GM19324 (cell line): Measurements from ENCODE around the gene TBC1D22A.

Experiments used
- ATAC-seq: cut with Tn5 transposase; IDR thresholded peaks from one replicate; pipeline ENCODE4 v1.9.1; 2021; ENCODE audit warnings: mild to moderate bottlenecking, moderate library complexity; ENCODE audit not compliant: unreplicated experiment, low FRiP score

The TBC1D22A gene

DNA sequence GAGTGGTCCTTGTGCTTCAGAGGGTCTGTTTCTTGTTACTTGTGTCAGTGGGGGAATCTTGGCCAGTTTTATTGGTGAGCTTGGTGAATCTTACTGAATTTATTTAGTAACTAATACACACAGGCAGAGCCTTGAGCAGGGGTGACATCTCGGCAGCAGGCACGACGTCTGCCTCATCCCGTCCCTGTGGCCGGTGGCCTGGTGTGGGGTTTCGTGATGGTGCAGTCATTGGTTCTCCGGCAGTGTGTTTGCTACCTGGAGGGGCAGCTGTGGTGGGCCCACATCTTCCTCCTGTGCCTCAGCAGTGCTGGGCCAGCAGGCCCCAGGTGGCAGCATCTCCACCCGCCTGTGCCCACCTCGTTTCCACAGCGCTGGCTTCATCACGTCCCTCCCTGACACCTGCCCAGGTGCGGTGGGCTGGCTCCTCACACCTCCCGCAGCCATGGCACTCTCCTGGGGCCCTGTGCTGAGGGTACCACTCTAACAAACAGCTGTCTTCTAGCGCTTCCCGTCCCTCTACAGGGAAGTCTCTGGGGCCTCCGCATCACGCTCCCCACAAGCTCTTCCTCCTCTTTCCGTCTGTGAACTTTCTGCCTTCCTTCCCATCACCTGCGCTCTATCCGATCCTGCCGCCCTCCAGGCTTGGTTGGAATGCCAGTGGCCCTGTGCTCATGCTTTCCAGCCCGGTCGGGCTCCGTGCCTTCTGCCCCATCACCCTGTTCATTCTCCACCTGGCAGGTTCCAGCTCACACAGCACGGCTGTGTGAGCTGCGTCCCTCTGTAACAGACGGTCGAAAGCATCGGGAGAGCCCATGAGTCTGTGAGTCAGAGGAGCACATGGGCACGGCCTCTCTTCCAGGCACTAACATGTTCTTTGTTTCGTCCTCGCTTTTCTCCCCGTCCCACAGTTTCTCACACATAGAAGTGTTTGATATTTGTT lies 203.4 kb downstream of the TBC1D22A start:
- no peak for ATAC-seq

- ATAC-seq = no peak
These were observed 204.0 kb downstream of the TBC1D22A start for GRCh38 chr22:46966495-46966845.

DNA sequence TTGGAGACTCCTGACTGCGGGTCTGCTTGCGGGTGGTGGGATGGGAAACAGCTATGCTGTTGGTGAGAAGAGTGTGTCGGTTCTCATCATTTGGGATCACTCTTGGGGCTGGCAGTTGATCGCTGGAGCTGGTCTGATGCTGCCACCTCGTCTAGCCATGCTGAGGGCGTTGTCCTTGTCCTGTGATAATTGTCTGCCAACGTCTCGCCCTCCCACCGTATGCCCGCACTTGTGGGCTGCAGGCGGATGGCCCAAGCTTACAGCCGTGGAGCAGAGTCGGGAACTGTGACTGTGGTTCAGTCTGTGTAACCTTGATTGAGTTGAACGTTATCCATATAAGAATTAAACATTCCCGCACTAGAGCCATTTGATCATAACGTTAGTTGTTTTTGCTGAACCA lies 204.4 kb downstream of the TBC1D22A start:
- ATAC-seq = no peak

- no peak for ATAC-seq
These were observed 205.3 kb downstream of the TBC1D22A start for GRCh38 chr22:46967445-46968358.

DNA sequence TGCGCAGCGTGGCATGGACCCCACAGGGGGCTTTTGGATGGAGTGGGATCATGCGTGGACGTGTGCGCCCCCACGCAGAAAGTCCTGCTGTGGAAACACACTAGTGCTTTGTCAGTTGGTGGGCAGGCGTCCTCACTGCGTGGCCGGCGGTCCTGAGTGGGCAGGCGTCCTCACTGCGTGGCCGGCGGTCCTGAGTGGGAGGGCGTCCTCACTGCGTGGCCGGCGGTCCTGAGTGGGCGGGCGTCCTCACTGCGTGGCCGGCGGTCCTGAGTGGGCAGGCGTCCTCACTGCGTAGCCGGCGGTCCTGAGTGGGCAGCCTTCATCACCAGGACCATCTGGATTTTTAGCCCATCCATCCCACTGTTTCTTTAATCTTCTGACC lies 205.9 kb downstream of the TBC1D22A start:
- no peak for ATAC-seq

DNA sequence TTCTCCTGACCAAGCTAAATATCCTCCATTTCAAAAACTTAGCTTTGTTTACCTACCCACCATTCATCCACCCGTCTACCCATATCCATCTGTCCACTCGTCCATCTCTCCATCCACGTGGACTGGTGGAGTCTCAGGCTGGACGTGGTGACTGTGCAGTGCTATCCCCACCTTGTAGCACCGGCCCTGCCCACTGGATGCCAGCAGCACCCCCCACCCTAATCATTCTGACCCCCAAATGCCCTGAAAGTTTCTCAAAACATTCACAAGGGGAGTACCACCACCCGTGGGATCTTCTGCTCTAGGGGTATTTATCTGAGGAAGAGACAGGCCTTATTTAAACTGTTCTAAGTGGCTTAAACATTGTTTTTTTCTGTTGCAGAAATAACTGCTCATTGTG lies 206.4 kb downstream of the TBC1D22A start:
- ATAC-seq = no peak

DNA sequence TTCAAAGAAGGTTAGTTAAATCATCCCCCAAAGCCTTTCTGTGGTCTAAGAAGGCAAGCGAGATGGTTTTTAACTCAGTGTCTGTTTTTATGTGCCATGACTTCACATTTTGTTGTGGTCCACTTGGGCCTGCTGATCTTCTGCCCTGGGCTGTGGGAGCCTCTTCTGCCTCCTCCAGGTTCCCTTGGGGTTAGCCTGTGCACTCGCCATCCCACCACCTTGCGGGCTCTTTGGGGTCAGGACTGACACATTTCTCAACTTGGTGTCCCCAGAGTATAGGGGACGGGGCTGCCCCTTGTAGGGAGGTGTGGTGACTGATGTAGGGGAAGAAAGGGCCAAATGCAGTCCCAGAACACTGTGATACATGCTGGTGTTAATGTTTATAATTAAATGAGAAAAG lies 207.0 kb downstream of the TBC1D22A start:
- no peak for ATAC-seq

DNA sequence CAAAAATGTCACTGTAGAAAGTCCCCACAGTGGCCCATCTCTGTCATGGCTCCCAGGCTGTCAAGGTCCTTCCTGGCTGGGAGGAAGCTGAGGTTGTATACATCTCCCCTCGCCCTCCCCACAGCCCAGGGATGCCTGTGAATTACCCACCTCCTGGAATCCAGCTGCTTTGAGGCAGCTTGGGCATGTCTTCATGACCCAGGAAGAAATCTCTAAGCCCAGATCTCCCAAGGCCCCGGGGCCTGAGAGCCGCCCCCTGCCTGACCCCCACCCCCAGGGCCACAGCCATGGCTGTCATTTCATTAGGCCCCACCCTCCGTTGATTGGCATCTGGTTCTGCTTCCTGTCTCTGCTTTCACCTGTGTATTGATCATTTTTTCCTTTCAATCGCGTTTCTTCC lies 207.5 kb downstream of the TBC1D22A start:
- no peak for ATAC-seq

DNA sequence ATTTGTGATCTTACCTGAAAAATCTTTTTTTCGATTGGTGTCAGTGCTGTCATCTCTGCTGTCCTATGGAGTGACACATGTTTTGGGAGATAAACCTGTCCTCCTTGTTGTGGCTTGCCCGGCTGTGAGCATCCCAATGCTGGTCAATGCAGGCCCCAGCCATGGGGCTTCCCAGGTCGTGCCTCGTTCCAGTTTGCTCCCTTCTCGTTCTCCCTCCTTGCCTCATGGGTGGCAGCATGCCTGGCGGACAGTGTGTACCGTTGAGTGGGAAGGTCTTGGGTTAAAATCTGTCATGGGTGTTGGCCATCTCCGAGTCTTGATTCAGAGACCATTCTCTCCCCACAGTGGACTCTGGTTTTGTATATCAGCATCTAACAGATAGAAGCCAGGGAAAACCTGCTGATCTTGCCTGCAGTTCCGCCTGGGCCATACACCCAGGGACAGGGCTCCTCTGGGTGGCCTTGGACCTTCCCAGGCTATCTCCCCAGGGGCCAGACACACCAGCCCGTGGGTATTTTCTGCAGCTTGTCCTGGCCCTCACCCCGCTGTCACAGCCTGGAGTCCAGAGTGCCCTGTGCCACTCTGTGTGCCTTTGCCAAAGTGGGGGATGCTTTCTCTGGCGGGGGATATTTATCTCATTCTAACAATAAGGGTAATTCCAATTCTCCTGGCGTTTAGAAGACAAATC lies 208.1 kb downstream of the TBC1D22A start:
- no peak for ATAC-seq

DNA sequence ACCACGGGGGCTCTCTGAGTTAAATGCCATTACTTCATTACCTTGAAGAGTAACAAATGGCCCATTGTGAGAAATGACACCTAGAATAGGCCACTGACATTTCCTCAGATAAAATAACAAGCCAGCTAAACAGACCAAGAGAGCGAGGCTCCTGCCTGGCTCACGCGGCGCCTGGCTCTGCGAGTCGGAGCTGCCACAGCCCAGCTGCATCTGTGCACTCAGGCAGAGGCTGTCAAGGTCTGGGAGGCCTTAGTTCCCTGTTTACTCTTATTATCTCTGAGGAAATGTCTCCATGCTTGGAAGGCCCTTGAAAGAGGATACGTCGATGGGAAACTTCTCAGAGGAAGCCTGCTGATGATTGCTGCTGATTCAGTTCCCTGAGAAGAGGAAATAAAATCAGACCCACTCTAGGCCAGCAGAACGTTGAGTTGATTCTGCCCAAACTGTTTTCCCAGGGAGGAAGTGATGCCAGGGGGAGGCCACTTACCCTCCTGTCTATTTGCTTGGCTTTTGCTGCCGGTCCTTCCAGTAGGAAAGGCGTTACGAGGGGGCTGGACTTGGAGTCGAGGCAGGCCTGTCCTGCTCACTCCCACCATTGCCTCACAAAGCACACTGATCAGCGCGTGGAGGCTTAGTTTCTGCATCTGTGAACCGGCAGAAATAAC lies 208.8 kb downstream of the TBC1D22A start:
- ATAC-seq = no peak

DNA sequence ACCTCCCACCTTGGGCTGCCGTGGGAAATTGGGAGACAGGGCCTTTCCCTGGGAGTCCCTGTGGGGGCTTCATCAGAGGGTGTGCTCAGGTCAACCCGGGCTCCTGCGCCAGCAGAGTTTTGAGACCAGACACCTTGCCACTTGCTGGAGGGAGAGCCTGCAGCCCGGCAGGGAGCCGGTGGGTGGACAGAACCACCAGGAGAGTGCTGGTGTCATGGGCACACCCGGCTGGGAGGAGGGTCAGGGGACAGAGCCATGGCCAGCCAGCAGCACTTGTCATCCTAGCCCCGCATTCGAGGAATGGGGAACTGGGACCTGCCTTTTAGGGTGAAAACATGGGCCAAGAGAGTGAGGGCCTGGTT lies 209.3 kb downstream of the TBC1D22A start:
- ATAC-seq = no peak

- no peak for ATAC-seq
These were observed 209.8 kb downstream of the TBC1D22A start for GRCh38 chr22:46972256-46972655.

- ATAC-seq = no peak
These were observed 210.7 kb downstream of the TBC1D22A start for GRCh38 chr22:46972901-46973831.

GRCh38 chr22:46974077-46974476 lies 211.6 kb downstream of the TBC1D22A start:
- no peak for ATAC-seq

GRCh38 chr22:46974631-46975585 lies 212.5 kb downstream of the TBC1D22A start:
- no peak for ATAC-seq

DNA sequence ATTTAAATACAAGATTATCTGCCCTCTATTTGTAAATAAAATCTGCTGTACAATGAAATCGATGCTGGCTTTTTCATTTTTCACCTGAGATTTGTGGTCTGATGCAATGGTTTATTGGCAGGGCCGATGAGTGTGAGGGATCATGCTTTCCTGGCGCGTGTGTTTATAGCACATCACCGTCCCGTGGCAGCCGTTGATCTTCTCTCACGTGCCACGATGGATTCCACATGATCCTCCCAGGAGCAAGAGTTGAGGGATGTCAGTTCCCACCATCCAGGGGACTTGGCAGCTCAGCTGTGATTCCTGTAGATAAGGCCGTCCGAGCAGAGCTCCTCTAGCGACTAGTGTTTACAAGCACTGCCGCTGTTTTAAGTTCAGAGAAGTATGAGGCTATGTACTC lies 213.7 kb downstream of the TBC1D22A start:
- ATAC-seq = no peak

DNA sequence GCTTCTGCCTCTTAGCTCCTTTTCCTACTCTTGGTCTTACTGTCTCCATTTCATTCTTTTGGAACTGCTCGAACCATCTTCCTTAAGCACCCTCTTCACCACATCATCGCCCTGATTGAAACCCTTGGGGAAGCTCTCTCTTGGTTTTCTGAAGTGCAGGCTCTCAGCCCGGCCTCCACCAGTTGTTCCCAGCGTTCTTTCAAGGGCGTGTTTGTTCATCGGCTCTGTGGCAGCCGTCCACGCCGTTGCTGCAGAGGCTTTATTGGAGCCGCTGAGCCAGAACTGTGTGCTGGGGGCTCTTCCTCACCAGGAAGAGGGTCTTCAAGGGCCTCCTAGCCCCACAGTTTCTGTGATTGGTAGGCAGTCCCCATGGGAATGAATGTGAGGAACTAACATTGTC lies 214.1 kb downstream of the TBC1D22A start:
- ATAC-seq = no peak

- no peak for ATAC-seq
These were observed 215.3 kb downstream of the TBC1D22A start for GRCh38 chr22:46977656-46978343.
